Body of pancreas (tissue), 4 donors: ENCODE results near the gene IL12B. TPM values are rescaled to one million over a fixed set of nuclear protein-coding genes. Genes with fewer than 3 reads are reported as not detected.

Experiments
- ATAC-seq: fragments of 150-250 bp; one replicate; pipeline ENCODE4 v1.9.1; 2016
- DNase-seq, 4 donors: peaks; one replicate each; pipeline ENCODE4 v3.0.0-alpha.2; 2019
- H3K27ac ChIP-seq, 4 donors: fragments of 200-600 bp; sonication (generic); 1 replicate in 3 of 4; 2 replicates in 1 of 4; pipeline versions ENCODE4 v1.5.1 to v1.6.1; 2016 to 2019; ENCODE audit warnings: mild to moderate bottlenecking in 1 of 4, mixed read lengths in 1 of 4, moderate library complexity in 1 of 4
- H3K27me3 ChIP-seq, 2 donors: fragments of 200-600 bp; sonication (generic); one replicate each; pipeline ENCODE4 v1.6.0; 2016; ENCODE audit warnings: mild to moderate bottlenecking in 1 of 2
- H3K36me3 ChIP-seq, 2 donors: fragments of 200-600 bp; sonication (generic); replicated peaks in 1 of 2; 2 replicates each; pipeline ENCODE4 v1.5.1; 2016; ENCODE audit warnings: low read depth in 2 of 2; ENCODE audit not compliant: insufficient read depth in 1 of 2
- H3K4me1 ChIP-seq: fragments of 200-600 bp; sonication (generic); one replicate; pipeline ENCODE4 v1.6.0; 2016
- H3K4me3 ChIP-seq, 2 donors: fragments of 200-600 bp; sonication (generic); 1 replicate in 1 of 2; 2 replicates in 1 of 2; pipeline ENCODE4 v1.5.1; 2016 to 2019
- H3K9me3 ChIP-seq, 3 donors: fragments of 200-600 bp; sonication (generic); 1 replicate in 2 of 3; 2 replicates in 1 of 3; pipeline ENCODE4 v1.5.1; 2016
- CTCF ChIP-seq, 7 experiments: fragments of 450-650 bp in 4 of 7; fragments of 200-600 bp in 3 of 7; sonication (generic) in 3 of 7; IDR thresholded peaks; one replicate each; pipeline ENCODE4 v1.5.1; 2016 to 2019; ENCODE audit warnings: antibody characterized with exemption in 7 of 7
- POLR2A ChIP-seq, 3 donors: fragments of 450-650 bp; IDR thresholded peaks; one replicate each; pipeline ENCODE4 v1.6.1; 2016; ENCODE audit warnings: antibody characterized with exemption in 3 of 3, mild to moderate bottlenecking in 2 of 3
- WGBS, 2 donors: methylation state at CpG; one replicate each; pipeline ENCODE4 v1.1.5; 2017; 5-methylcytosine and 5-hydroxymethylcytosine counted together
- intact Hi-C: fragments of 100-400 bp; cut with DNase I; formaldehyde crosslinking; loops from one replicate; pipeline ENCODE4 v1.15.1; 2023
- total RNA-seq, 2 donors: library from RNA; depleted of rRNA; stranded (reverse); fragments of >200 nt; gene quantifications; one replicate each; pipeline ENCODE4 v1.1.0, GENCODE V29; 2016

Gene IL12B
- total RNA-seq, 2 donors from 2014 or later, result not detected

- 69 to 76% methylated on average over 9 of the region's 9 CpGs for WGBS, 2 donors
- peak; percentile 25 to 35 (median 28) for DNase-seq
- TF ChIP-seq CTCF (IDR thresholded peaks at IDR 0.05), result peak in 6 of 7 experiments; percentile 10 to 51 (median 38)
- no peak for TF ChIP-seq POLR2A (IDR thresholded peaks at IDR 0.05)
Observed at GRCh38 chr5:159316519-159317383, 13.5 kb downstream of the IL12B start.

GRCh38 chr5:159313197-159313596, 17.1 kb downstream of the IL12B start:
- no peaks in the 10 kb centered on the region for H3K27me3 ChIP-seq
- H3K4me3 ChIP-seq, result no peak overlapping the region
- no peak overlapping the region for H3K27ac ChIP-seq
- no peaks in the 10 kb centered on the region for H3K36me3 ChIP-seq
- TF ChIP-seq CTCF (IDR thresholded peaks at IDR 0.05) (no peak), POLR2A (IDR thresholded peaks at IDR 0.05) (no peak)
- DNase-seq, result no peak
- no peak for ATAC-seq
- 17 to 30% methylated on average over 2 of the region's 2 CpGs for WGBS, 2 donors
- no peaks in the 10 kb centered on the region for H3K4me1 ChIP-seq
- no peaks in the 10 kb centered on the region for H3K9me3 ChIP-seq
- intact Hi-C loops, result no loop called here

More at GRCh38 chr5:159316519-159317383, 13.5 kb downstream of the IL12B start:
- no peak overlapping the region for H3K4me3 ChIP-seq
- no peak overlapping the region for H3K27ac ChIP-seq
- no peaks in the 10 kb centered on the region for H3K9me3 ChIP-seq
- no peaks in the 10 kb centered on the region for H3K36me3 ChIP-seq
- ATAC-seq, result no peak
- H3K27me3 ChIP-seq, result no peaks in the 10 kb centered on the region
- intact Hi-C loops, result no loop called here
- no peaks in the 10 kb centered on the region for H3K4me1 ChIP-seq

- Histone ChIP-seq H3K4me3 (no peak overlapping the region), H3K4me1 (no peaks in the 10 kb centered on the region), H3K9me3 (no peaks in the 10 kb centered on the region), H3K27me3 (no peaks in the 10 kb centered on the region), H3K36me3 (no peaks in the 10 kb centered on the region), H3K27ac (no peak overlapping the region)
- DNase-seq, result no peak
- intact Hi-C loops, result no loop called here
- no peak for ATAC-seq
- WGBS, 2 donors, result 36 to 52% methylated on average over 7 of the region's 7 CpGs
- no peak for TF ChIP-seq CTCF (IDR thresholded peaks at IDR 0.05)
- TF ChIP-seq POLR2A (IDR thresholded peaks at IDR 0.05), result no peak
Observed at GRCh38 chr5:159311063-159311462, 19.2 kb downstream of the IL12B start.

GRCh38 chr5:159310511-159310910, 19.8 kb downstream of the IL12B start:
- TF ChIP-seq CTCF (IDR thresholded peaks at IDR 0.05), result no peak
- TF ChIP-seq POLR2A (IDR thresholded peaks at IDR 0.05), result no peak
- Histone ChIP-seq H3K36me3 (no peaks in the 10 kb centered on the region), H3K27me3 (no peaks in the 10 kb centered on the region), H3K4me3 (no peak overlapping the region), H3K9me3 (no peaks in the 10 kb centered on the region), H3K27ac (no peak overlapping the region), H3K4me1 (no peaks in the 10 kb centered on the region)
- DNase-seq (peak in 3 of 4 donors; percentile 13 to 36 (median 13)), ATAC-seq (no peak)
- intact Hi-C loops, result no loop called here
- WGBS, 2 donors, result 11 to 16% methylated on average over 23 to 26 of the region's 26 CpGs
